ENCODE data around the gene CCDC3.

Gene CCDC3

DNA sequence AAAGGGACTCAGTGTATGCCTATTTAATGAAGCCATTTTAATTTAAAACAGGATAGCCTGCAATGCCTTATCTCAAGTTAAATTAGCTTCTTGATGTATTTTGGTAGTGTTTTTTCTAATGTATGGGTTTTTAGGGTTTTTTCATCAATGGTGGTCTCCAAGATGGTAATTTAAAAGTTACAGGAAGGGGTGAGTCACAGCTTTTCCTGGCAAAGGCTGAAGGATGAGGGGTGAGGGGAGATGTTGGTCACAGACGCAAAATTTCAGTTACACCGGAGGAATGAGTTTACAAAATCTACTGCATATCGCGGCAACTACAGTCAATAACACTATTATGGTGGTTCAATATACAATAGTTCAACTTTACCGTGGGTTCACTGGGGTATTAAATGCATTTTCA is 31.6 kb downstream of the CCDC3 start:
- TF ChIP-seq, protein P1, sequence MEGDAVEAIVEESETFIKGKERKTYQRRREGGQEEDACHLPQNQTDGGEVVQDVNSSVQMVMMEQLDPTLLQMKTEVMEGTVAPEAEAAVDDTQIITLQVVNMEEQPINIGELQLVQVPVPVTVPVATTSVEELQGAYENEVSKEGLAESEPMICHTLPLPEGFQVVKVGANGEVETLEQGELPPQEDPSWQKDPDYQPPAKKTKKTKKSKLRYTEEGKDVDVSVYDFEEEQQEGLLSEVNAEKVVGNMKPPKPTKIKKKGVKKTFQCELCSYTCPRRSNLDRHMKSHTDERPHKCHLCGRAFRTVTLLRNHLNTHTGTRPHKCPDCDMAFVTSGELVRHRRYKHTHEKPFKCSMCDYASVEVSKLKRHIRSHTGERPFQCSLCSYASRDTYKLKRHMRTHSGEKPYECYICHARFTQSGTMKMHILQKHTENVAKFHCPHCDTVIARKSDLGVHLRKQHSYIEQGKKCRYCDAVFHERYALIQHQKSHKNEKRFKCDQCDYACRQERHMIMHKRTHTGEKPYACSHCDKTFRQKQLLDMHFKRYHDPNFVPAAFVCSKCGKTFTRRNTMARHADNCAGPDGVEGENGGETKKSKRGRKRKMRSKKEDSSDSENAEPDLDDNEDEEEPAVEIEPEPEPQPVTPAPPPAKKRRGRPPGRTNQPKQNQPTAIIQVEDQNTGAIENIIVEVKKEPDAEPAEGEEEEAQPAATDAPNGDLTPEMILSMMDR (IDR thresholded peaks at IDR 0.05; ENCODE audit: extremely low read depth, insufficient read depth, missing control alignments), result no peak
- in situ Hi-C loops (cut with MboI; ENCODE audit: low pct_unique_long_range_greater_than_20kb, low sequenced_read_pairs, unreplicated experiment), result no loop called here
- DNase-seq (ENCODE audit: low spot score), result no peak

DNA sequence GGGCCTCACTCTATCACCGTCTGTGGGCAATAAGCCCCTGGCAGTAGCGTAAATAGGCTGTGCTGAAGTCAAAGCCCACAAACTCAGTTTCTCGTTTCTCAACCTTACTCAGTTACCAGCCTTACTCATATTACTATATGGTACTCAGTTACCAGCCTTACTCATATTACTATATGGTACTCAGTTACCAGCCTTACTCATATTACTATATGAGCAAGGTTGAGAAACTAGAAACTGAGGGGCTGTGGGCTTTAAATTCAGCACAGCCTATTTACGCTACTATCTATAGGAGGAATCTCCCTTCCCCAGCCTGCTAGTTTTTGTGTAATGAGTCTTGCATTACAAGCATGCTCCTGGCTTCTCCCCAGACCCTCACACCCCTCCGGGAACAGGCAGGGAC is 35.4 kb downstream of the CCDC3 start:
- DNase-seq (ENCODE audit: low spot score), result no peak
- in situ Hi-C loops (cut with MboI; ENCODE audit: low pct_unique_long_range_greater_than_20kb, low sequenced_read_pairs, unreplicated experiment), result no loop called here
- TF ChIP-seq, protein P1 (IDR thresholded peaks at IDR 0.05; ENCODE audit: extremely low read depth, insufficient read depth, missing control alignments), result no peak

DNA sequence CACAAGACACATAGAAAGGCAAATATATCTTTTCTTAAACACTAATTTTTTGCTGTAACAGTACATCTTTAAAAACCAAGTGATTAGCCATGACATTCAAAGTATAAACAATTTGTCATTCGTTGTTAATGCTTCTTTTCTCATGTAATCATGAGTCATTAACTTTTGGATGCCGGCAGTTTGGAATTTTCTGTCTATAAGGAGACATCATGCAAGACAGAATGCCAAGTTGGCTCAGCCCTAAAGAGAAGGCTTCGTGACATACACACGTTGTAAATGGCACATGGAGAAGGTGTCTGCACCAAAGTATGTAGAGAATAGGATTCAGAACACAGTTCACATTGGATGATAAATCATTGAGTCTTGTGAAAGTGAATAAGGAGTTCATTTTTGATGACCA is 35.9 kb downstream of the CCDC3 start:
- no peak for DNase-seq (ENCODE audit: low spot score)
- TF ChIP-seq, protein P1 (IDR thresholded peaks at IDR 0.05; ENCODE audit: extremely low read depth, insufficient read depth, missing control alignments), result no peak
- in situ Hi-C loops (cut with MboI; ENCODE audit: low pct_unique_long_range_greater_than_20kb, low sequenced_read_pairs, unreplicated experiment), result no loop called here

DNA sequence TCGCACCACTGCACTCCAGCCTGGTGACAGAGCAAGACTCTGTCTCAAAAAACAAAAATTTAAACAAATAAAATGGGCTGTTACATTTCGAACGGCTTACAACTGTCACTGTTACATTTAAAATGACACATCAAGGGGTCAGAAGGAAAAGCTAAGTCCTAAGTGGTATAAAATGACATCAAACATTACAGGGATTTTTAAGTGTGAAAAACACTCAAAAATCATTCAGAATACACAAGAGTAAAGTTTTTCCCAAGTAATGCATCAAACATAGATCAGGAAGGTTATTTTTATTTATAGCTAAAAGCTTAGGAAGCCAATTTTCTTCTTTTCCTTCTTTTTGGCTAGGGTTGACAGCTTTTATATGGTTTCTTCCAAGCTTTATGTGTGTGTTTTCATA is 39.0 kb downstream of the CCDC3 start:
- in situ Hi-C loops (cut with MboI; ENCODE audit: low pct_unique_long_range_greater_than_20kb, low sequenced_read_pairs, unreplicated experiment), result no loop called here
- TF ChIP-seq, protein P1 (IDR thresholded peaks at IDR 0.05; ENCODE audit: extremely low read depth, insufficient read depth, missing control alignments), result no peak
- DNase-seq (ENCODE audit: low spot score), result no peak

DNA sequence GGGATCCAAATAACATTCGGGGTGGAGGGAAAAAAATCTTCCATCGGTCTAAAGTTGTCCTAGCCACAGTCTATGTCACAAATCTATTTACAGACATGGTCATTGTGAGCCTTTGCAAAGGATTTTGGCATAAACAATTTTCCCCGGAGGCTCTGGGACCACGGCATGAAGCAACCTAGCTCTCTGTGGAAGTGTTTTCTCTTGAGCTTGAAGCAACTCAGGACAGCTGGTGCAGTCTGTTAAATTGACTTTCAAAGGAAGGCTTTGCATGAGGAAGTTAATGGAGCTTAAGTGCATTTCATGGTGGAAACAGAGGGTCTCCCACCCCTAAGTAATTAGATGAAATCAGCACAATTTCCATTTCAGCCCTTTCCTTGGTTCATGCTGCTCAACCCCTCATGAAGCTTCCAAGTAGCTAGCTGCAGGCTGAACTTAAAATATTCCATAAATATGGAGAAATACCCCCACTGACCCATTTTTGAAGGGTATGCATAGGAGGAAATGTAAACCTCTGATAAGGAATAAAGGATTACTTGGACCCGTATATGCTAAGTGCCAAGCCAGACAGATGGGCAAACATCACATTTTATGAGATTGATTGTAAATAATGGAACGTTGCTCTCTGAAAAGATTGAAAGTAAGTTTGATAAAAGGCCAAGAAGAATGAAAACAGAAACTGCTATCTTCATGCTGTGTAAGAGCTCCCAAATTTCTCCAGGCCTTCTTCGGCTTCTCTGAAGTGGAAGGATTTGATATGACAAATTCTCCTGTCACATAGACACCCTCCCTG is 39.9 kb downstream of the CCDC3 start:
- DNase-seq (ENCODE audit: low spot score), result no peak
- in situ Hi-C loops (cut with MboI; ENCODE audit: low pct_unique_long_range_greater_than_20kb, low sequenced_read_pairs, unreplicated experiment), result no loop called here
- TF ChIP-seq, protein P1 (IDR thresholded peaks at IDR 0.05; ENCODE audit: extremely low read depth, insufficient read depth, missing control alignments), result no peak

DNA sequence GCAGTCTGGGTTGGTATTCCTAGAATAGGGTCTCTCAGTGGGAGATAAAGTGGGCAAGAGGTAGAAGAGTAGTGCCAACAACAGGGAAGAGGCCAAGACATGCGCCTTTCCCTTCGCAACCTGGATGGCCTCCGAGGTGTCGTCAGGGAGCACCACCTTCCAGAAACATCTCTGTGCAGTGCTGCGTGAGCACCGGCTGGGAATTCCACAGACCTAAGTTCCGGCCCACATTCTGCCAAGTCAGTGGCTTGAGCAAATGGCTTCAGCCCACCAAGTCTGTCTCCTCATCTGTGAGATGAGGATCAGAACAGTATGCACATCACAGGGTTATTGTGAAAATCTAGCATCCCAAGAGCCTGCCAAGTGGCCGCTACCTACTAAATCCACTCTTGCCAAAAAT is 40.6 kb downstream of the CCDC3 start:
- no peak for DNase-seq (ENCODE audit: low spot score)
- in situ Hi-C loops (cut with MboI; ENCODE audit: low pct_unique_long_range_greater_than_20kb, low sequenced_read_pairs, unreplicated experiment), result no loop called here
- TF ChIP-seq, protein P1 (IDR thresholded peaks at IDR 0.05; ENCODE audit: extremely low read depth, insufficient read depth, missing control alignments), result no peak
